ENCODE data around the gene CAP2.

GRCh38 chr6:17470202-17470937 is 77.0 kb downstream of the CAP2 start:
- TF ChIP-seq, protein P1, sequence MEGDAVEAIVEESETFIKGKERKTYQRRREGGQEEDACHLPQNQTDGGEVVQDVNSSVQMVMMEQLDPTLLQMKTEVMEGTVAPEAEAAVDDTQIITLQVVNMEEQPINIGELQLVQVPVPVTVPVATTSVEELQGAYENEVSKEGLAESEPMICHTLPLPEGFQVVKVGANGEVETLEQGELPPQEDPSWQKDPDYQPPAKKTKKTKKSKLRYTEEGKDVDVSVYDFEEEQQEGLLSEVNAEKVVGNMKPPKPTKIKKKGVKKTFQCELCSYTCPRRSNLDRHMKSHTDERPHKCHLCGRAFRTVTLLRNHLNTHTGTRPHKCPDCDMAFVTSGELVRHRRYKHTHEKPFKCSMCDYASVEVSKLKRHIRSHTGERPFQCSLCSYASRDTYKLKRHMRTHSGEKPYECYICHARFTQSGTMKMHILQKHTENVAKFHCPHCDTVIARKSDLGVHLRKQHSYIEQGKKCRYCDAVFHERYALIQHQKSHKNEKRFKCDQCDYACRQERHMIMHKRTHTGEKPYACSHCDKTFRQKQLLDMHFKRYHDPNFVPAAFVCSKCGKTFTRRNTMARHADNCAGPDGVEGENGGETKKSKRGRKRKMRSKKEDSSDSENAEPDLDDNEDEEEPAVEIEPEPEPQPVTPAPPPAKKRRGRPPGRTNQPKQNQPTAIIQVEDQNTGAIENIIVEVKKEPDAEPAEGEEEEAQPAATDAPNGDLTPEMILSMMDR (IDR thresholded peaks at IDR 0.05) = no peak
- no peak for TF ChIP-seq POLR2A (IDR thresholded peaks at IDR 0.05)

All from body of pancreas (tissue), 4 donors.